OCI-LY3 (cell line): ENCODE results near the gene SLC18A3.

ENCODE experiments used
- CTCF ChIP-seq: fragments of 200-600, 300-600 bp; sonication (generic); IDR thresholded peaks from 2 replicates; pipeline ENCODE4 v1.5.1; 2014; ENCODE audit warnings: antibody characterized with exemption, low read length, low read depth
- EZH2phosphoT487 ChIP-seq: fragments of 200-600 bp; shearing (Covaris generic); IDR thresholded peaks from 2 replicates; pipeline ENCODE4 v1.6.1; 2018; ENCODE audit warnings: antibody characterized with exemption, mixed run types, low read depth

- no peak for TF ChIP-seq CTCF
- no peak for TF ChIP-seq EZH2phosphoT487
Measured at GRCh38 chr10:49611166-49611815, 1.2 kb downstream of the SLC18A3 start.
